ENCODE measurements around the gene PDIA4.

PDIA4 gene

GRCh38 chr7:149004405-149005370 lies 23.6 kb downstream of the PDIA4 start:
- TF ChIP-seq CTCF (IDR thresholded peaks at IDR 0.05; ENCODE audit: low read depth, low read length, missing control alignments) = no peak
- no peak overlapping the region for H3K4me3 ChIP-seq (ENCODE audit: low read depth, low read length)
- in situ Hi-C loops (cut with HindIII; ENCODE audit: low sequenced_read_pairs) = no loop called here
- DNase-seq (ENCODE audit: low read depth) = no peak

GRCh38 chr7:149003560-149004305 lies 24.6 kb downstream of the PDIA4 start:
- no peak for DNase-seq (ENCODE audit: low read depth)
- H3K4me3 ChIP-seq (ENCODE audit: low read depth, low read length) = no peak overlapping the region
- TF ChIP-seq CTCF (IDR thresholded peaks at IDR 0.05; ENCODE audit: low read depth, low read length, missing control alignments) = no peak
- in situ Hi-C loops (cut with HindIII; ENCODE audit: low sequenced_read_pairs) = no loop called here

DNA sequence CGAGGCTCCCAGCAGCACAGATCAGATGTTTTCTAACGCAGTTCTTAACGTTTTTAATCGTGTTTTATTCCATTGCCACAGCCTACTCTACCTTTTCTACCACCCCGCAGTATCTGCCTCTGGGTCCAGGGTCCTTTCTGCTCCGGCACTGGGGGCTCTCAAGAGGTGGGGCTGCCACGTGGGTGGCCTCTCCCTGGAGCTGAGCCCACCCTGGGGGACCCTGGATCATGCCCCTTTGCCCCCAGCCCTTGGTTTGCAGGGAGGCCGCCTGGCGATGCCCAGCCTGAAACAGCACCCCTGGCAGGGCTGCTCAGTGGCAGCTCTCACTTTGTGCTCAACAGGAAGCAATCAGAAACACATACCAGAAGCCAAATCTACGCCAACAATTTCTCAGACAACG lies 25.3 kb downstream of the PDIA4 start:
- H3K4me3 ChIP-seq (ENCODE audit: low read depth, low read length) = no peak overlapping the region
- DNase-seq (ENCODE audit: low read depth) = no peak
- no peak for TF ChIP-seq CTCF (IDR thresholded peaks at IDR 0.05; ENCODE audit: low read depth, low read length, missing control alignments)
- in situ Hi-C loops (cut with HindIII; ENCODE audit: low sequenced_read_pairs) = no loop called here

DNA sequence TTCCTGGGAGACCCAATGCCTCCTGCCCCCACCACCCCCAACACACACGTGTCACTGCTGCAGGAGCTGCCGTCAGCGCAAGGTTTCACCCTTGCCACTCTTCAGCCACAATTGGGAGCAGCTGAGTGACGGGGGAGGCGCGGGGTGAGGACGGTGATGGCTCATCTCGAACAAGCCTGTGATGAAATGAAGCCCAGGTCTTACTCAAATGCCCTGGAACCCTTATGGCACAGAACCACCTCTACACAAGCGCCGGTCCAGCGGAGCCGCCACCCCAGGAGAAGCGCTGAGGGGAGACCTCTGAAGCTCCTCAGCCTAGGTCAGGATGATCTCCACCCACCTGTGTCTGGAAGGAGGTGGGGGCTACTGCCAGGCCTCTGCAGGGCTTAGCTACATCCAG lies 25.7 kb downstream of the PDIA4 start:
- no peak overlapping the region for H3K4me3 ChIP-seq (ENCODE audit: low read depth, low read length)
- in situ Hi-C loops (cut with HindIII; ENCODE audit: low sequenced_read_pairs) = no loop called here
- TF ChIP-seq CTCF (IDR thresholded peaks at IDR 0.05; ENCODE audit: low read depth, low read length, missing control alignments) = no peak
- no peak for DNase-seq (ENCODE audit: low read depth)

DNA sequence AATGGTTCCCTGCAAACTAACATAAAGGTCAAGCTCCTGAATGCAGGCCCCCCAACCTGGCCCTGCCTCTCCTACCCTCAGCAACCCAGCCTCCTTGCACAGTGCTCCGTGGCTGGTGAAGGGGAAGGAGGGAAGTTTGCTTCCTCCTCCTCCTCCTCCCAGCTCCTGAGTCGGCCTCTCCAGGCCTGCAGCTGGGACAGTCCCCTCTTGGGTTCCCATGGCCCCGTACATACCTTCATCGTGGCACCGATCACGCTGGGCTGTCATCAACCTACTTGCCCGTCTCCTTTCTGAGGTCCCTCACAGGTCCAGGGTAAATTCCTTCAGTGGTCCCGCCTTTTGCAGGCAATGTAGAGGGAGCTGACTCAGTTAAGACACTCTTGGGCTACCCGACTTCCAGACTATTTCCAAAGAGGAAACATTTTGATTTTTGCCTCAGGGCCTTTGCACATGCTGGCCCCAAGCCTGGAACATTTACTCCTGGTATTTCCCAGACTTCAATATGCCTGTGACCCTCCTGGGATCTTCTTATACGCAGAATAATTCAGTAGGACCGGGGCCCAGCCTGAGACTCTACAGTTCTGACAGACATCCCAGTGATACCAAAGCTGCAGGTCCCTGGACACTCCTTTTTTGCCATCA lies 26.8 kb downstream of the PDIA4 start:
- DNase-seq (ENCODE audit: low read depth) = no peak
- TF ChIP-seq CTCF (IDR thresholded peaks at IDR 0.05; ENCODE audit: low read depth, low read length, missing control alignments) = no peak
- H3K4me3 ChIP-seq (ENCODE audit: low read depth, low read length) = no peak overlapping the region
- in situ Hi-C loops (cut with HindIII; ENCODE audit: low sequenced_read_pairs) = no loop called here

DNA sequence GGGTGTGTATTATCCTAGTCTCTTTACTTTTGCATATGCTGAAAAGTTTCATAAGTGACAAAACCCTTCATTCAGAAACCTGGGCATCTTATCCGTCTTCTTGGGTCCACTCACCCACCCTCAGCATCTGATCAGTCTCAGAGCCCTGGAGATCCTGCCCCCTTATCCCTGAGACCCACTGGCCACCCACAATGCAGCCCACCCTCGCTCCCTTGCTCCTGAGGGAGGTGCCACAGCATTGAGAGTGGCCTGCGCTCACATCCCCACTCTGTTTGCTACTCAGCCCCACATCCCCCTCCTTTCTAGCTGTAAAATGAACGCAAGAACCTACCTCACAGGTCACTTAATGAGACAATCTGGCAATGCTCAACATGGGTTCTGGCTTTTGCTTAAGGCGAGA lies 27.3 kb downstream of the PDIA4 start:
- TF ChIP-seq CTCF (IDR thresholded peaks at IDR 0.05; ENCODE audit: low read depth, low read length, missing control alignments) = no peak
- no peak overlapping the region for H3K4me3 ChIP-seq (ENCODE audit: low read depth, low read length)
- in situ Hi-C loops (cut with HindIII; ENCODE audit: low sequenced_read_pairs) = no loop called here
- no peak for DNase-seq (ENCODE audit: low read depth)
